Endodermal cell (in vitro differentiated cells): ENCODE measurements around the gene HIGD1A. TPM values are rescaled to one million over a fixed set of nuclear protein-coding genes. Genes with fewer than 3 reads are reported as not detected.

Source experiments
- DNase-seq: peaks from one replicate; pipeline ENCODE4 v3.0.0-alpha.2; 2017
- H3K27ac ChIP-seq: 2 replicates; pipeline ENCODE4 v1.5.1; 2013; ENCODE audit warnings: mild to moderate bottlenecking, low read depth, low read length, moderate library complexity
- H3K27me3 ChIP-seq: 2 replicates; pipeline ENCODE4 v1.6.1; 2013; ENCODE audit warnings: mild to moderate bottlenecking, low read length, moderate library complexity; ENCODE audit not compliant: insufficient read depth, control insufficient read depth, poor library complexity, severe bottlenecking
- H3K36me3 ChIP-seq: 2 replicates; pipeline ENCODE4 v1.7.0; 2013; ENCODE audit warnings: mild to moderate bottlenecking, low read length, moderate library complexity; ENCODE audit not compliant: control insufficient read depth, insufficient read depth
- H3K4me1 ChIP-seq: one replicate; pipeline ENCODE4 v1.7.0; 2013; ENCODE audit warnings: low read length; ENCODE audit not compliant: control insufficient read depth, insufficient read depth
- H3K4me3 ChIP-seq: 2 replicates; pipeline ENCODE4 v1.5.1; 2013; ENCODE audit warnings: mild to moderate bottlenecking, low read length, moderate library complexity
- H3K9ac ChIP-seq: 2 replicates; pipeline ENCODE4 v1.6.1; 2013; ENCODE audit warnings: mild to moderate bottlenecking, low read length, moderate library complexity; ENCODE audit not compliant: poor library complexity, severe bottlenecking; ENCODE audit errors: extremely low read depth
- H3K9me3 ChIP-seq: 2 replicates; pipeline ENCODE4 v1.6.1; 2013; ENCODE audit warnings: mild to moderate bottlenecking, low read length, moderate library complexity; ENCODE audit not compliant: control insufficient read depth
- H3K27ac Mint-ChIP-seq: 2 replicates; pipeline ENCODE4 v1.8.0; 2020; ENCODE audit warnings: mixed read lengths
- H3K27me3 Mint-ChIP-seq: 2 replicates; pipeline ENCODE4 v1.8.0; 2021; ENCODE audit warnings: mild to moderate bottlenecking, mixed read lengths; ENCODE audit not compliant: insufficient read depth
- H3K36me3 Mint-ChIP-seq: 2 replicates; pipeline ENCODE4 v1.8.0; 2020; ENCODE audit warnings: low read depth, mixed read lengths
- H3K4me1 Mint-ChIP-seq: 2 replicates; pipeline ENCODE4 v1.8.0; 2020; ENCODE audit warnings: mixed read lengths
- H3K4me3 Mint-ChIP-seq: 2 replicates; pipeline ENCODE4 v1.8.0; 2020; ENCODE audit warnings: mild to moderate bottlenecking, moderate library complexity, mixed read lengths
- H3K9me3 Mint-ChIP-seq: 2 replicates; pipeline ENCODE4 v1.8.0; 2020; ENCODE audit warnings: mild to moderate bottlenecking, mixed read lengths
- CTCF ChIP-seq: fragments of 200-600 bp; sonication (generic); conservative IDR thresholded peaks from 2 replicates; pipeline ENCODE4 v1.5.0; 2021; ENCODE audit warnings: antibody characterized with exemption, mild to moderate bottlenecking
- WGBS, 2 experiments: methylation state at CpG; one replicate each; pipeline versions ENCODE4 v1.1.5 to v1.1.7; 2013; ENCODE audit warnings: missing lambda C conversion rate in 2 of 2, mixed read lengths in 1 of 2; ENCODE audit not compliant: insufficient coverage in 1 of 2, insufficient read length in 1 of 2; 5-methylcytosine and 5-hydroxymethylcytosine counted together
- total RNA-seq, 2 donors: library from RNA; stranded (reverse); fragmentation: NEBNext Ultra II Directional in 1 of 2; extraction: Animal tissue kit (Norgen Biotek cat#: 25700) in 1 of 2; gene quantifications; 2 replicates in 1 of 2; 3 replicates in 1 of 2; pipeline ENCODE4 v1.2.1, GENCODE V29; 2021

HIGD1A gene
- total RNA-seq, 2 donors from 2014 or later = 116 to 121 TPM

DNA sequence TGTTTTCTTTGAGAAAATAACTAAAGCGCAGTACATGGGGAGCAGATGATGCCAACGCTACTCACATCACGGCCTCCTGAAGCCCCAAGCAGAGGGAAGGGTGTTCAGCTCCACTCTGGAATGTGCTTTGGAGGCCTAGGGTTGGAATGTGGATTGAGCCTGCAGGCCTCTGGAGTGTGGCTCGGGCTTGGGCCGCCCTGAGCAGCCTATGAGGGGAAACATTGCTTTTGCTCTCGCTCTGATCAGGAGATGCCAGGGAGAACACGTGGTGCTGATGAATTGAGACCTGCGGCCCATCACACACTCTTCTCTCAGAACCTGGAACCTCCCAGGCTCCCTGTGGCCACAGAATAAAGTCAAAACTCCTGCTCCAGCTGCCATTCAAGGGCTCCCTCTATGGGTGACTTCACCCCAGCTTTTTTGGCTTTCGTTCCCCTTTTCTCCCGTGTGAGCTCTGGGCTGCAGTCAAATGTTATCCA lies 54.5 kb downstream of the HIGD1A start:
- Histone ChIP-seq H3K27me3 (no peaks in the 10 kb centered on the region), H3K4me3 (no peak overlapping the region), H3K4me1 (no peaks in the 10 kb centered on the region), H3K36me3 (no peaks in the 10 kb centered on the region), H3K27ac (no peak overlapping the region), H3K9ac (no peak overlapping the region), H3K9me3 (no peaks in the 10 kb centered on the region)
- Mint-ChIP-seq H3K9me3 (no peaks in the 10 kb centered on the region), H3K4me1 (peaks cover 6% of the 10 kb centered on the region), H3K4me3 (no peak overlapping the region), H3K27me3 (no peaks in the 10 kb centered on the region), H3K27ac (peak overlapping the region; percentile 79), H3K36me3 (no peaks in the 10 kb centered on the region)
- 58 to 74% methylated on average over 6 to 10 of the region's 10 CpGs for WGBS, 2 experiments
- peak; percentile 85 for DNase-seq
- peak; percentile 76 for TF ChIP-seq CTCF

DNA sequence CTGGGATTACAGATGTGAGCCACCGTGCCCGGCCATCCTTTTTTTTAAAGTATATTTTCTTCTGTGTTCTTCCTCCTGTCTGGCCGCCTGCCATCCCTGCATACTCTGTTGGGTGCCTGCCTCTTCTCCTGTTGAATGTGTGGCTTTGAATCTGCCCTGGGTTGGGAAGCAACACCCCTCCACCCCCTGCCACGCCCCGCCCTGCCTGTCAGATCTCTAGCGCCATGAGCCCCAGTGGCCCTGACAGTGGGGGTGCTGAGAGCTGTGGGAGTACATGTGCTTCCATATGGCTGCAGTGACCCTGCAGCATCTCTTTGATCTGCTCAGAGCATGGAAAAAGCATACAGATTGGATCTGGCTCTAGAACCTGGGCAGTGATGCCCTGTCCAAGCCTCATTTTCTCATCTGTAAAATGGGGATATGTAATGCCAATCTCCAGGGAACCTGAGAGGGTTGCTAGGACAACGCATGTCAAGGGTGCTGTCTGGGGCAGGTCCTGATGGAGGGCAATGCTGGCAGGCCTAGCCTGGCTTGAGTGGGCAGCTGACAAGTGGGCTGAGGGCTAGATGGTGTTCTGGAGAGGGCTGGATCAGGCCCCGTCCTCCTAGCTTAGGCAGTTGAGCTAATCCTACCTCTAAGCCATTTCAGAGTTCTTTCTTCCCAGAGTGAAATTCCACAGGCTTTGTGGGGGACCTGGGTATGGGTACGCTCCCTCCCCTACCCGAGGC lies 55.1 kb downstream of the HIGD1A start:
- no peaks in the 10 kb centered on the region for H3K9me3 Mint-ChIP-seq
- H3K27me3 Mint-ChIP-seq = no peaks in the 10 kb centered on the region
- peak; percentile 38 for DNase-seq
- no peaks in the 10 kb centered on the region for H3K9me3 ChIP-seq
- no peak overlapping the region for H3K4me3 ChIP-seq
- no peak overlapping the region for H3K9ac ChIP-seq
- H3K4me1 ChIP-seq = no peaks in the 10 kb centered on the region
- H3K36me3 Mint-ChIP-seq = no peaks in the 10 kb centered on the region
- no peak overlapping the region for H3K4me3 Mint-ChIP-seq
- peak overlapping the region; percentile 44 for H3K27ac Mint-ChIP-seq
- H3K27me3 ChIP-seq = no peaks in the 10 kb centered on the region
- H3K36me3 ChIP-seq = no peaks in the 10 kb centered on the region
- H3K4me1 Mint-ChIP-seq = peaks cover 6% of the 10 kb centered on the region
- WGBS, 2 experiments = 89 to 90% methylated on average over 3 to 10 of the region's 10 CpGs
- TF ChIP-seq CTCF = no peak
- no peak overlapping the region for H3K27ac ChIP-seq

DNA sequence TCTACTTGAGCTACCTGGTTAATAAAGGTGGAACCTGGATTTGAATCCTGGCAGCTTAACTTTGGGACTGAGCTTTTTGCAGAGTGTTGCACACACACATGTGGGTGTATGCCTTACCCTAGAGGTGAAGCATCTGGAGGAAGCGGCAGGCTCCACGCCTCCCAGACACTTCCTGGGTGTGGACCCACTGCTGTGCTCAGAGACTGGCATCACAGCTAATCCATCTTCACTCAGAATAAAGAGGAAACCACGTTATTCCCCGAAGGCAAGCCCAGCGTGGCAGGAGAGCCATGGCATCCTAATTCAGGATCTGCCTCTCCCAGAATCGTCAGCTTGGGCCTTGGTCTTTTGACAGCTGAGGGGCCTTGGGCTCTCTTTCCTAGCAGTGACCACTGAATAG lies 56.7 kb downstream of the HIGD1A start:
- 84 to 88% methylated on average over 6 of the region's 6 CpGs for WGBS, 2 experiments
- H3K9me3 ChIP-seq = no peaks in the 10 kb centered on the region
- no peak overlapping the region for H3K9ac ChIP-seq
- H3K27me3 ChIP-seq = no peaks in the 10 kb centered on the region
- Mint-ChIP-seq H3K36me3 (no peaks in the 10 kb centered on the region), H3K9me3 (no peaks in the 10 kb centered on the region), H3K4me1 (peaks cover 10% of the 10 kb centered on the region), H3K27ac (no peak overlapping the region), H3K4me3 (no peak overlapping the region), H3K27me3 (no peaks in the 10 kb centered on the region)
- no peak overlapping the region for H3K27ac ChIP-seq
- peak; percentile 27 for DNase-seq
- H3K4me3 ChIP-seq = no peak overlapping the region
- no peaks in the 10 kb centered on the region for H3K36me3 ChIP-seq
- TF ChIP-seq CTCF = no peak
- H3K4me1 ChIP-seq = no peaks in the 10 kb centered on the region
